ENCODE data around the gene TCF7L2.

GRCh38 chr10:113127261-113127900 is 177.3 kb downstream of the TCF7L2 start:
- no peak for TF ChIP-seq PATZ1 (CRISPR knock-in tag; IDR thresholded peaks at IDR 0.05; ENCODE audit: borderline replicate concordance)
- TF ChIP-seq ESRRG (CRISPR knock-in tag; IDR thresholded peaks at IDR 0.05): no peak
- TF ChIP-seq TOX (CRISPR knock-in tag; IDR thresholded peaks at IDR 0.05; ENCODE audit: borderline replicate concordance): no peak
- no peak for TF ChIP-seq ZFP30 (CRISPR knock-in tag; IDR thresholded peaks at IDR 0.05)
- no peak for TF ChIP-seq ZNF70 (CRISPR knock-in tag; IDR thresholded peaks at IDR 0.05)
- no peak for TF ChIP-seq TSHZ2 (CRISPR knock-in tag; IDR thresholded peaks at IDR 0.05)
- TF ChIP-seq POU6F1 (CRISPR knock-in tag; IDR thresholded peaks at IDR 0.05; ENCODE audit: borderline replicate concordance, low read depth): no peak

All from SK-N-SH treated with all-trans-retinoic acid at 6 μM for 48 hours (cell line).